HG02798 (cell line): ENCODE results near the gene GP1BA.

ENCODE experiments used
- ATAC-seq: cut with Tn5 transposase; IDR thresholded peaks from one replicate; pipeline ENCODE4 v1.9.1; 2021; ENCODE audit warnings: mild to moderate bottlenecking; ENCODE audit not compliant: unreplicated experiment, poor library complexity

Gene GP1BA

GRCh38 chr17:4970273-4970672 lies 38.2 kb downstream of the GP1BA start:
- no peak for ATAC-seq

- no peak for ATAC-seq
Observed at GRCh38 chr17:4971826-4972225, 39.7 kb downstream of the GP1BA start.

- no peak for ATAC-seq
Observed at GRCh38 chr17:4972322-4972721, 40.2 kb downstream of the GP1BA start.

- ATAC-seq, result no peak
Observed at GRCh38 chr17:4972752-4973151, 40.7 kb downstream of the GP1BA start.

- no peak for ATAC-seq
Observed at GRCh38 chr17:4973256-4974114, 41.4 kb downstream of the GP1BA start.

- no peak for ATAC-seq
Observed at GRCh38 chr17:4974115-4974670, 42.1 kb downstream of the GP1BA start.

GRCh38 chr17:4978726-4979125 lies 46.6 kb downstream of the GP1BA start:
- ATAC-seq, result no peak

- no peak for ATAC-seq
Observed at GRCh38 chr17:4980644-4981216, 48.7 kb downstream of the GP1BA start.

GRCh38 chr17:4982305-4982704 lies 50.2 kb downstream of the GP1BA start:
- ATAC-seq, result no peak
